ENCODE results near the gene NCR1.

GRCh38 chr19:54893406-54893805, 12.5 kb upstream of the NCR1 start:
- TF ChIP-seq POLR2A (IDR thresholded peaks at IDR 0.05), result no peak
- TF ChIP-seq POLR2AphosphoS5 (IDR thresholded peaks at IDR 0.05), result no peak
- TF ChIP-seq, protein P1, sequence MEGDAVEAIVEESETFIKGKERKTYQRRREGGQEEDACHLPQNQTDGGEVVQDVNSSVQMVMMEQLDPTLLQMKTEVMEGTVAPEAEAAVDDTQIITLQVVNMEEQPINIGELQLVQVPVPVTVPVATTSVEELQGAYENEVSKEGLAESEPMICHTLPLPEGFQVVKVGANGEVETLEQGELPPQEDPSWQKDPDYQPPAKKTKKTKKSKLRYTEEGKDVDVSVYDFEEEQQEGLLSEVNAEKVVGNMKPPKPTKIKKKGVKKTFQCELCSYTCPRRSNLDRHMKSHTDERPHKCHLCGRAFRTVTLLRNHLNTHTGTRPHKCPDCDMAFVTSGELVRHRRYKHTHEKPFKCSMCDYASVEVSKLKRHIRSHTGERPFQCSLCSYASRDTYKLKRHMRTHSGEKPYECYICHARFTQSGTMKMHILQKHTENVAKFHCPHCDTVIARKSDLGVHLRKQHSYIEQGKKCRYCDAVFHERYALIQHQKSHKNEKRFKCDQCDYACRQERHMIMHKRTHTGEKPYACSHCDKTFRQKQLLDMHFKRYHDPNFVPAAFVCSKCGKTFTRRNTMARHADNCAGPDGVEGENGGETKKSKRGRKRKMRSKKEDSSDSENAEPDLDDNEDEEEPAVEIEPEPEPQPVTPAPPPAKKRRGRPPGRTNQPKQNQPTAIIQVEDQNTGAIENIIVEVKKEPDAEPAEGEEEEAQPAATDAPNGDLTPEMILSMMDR (IDR thresholded peaks at IDR 0.05), result no peak
